Endodermal cell (in vitro differentiated cells): ENCODE data around the gene PLCE1. TPM values are rescaled to one million over a fixed set of nuclear protein-coding genes. Genes with fewer than 3 reads are reported as not detected.

Source experiments
- DNase-seq: peaks from one replicate; pipeline ENCODE4 v3.0.0-alpha.2; 2017
- H3K27ac ChIP-seq: 2 replicates; pipeline ENCODE4 v1.5.1; 2013; ENCODE audit warnings: mild to moderate bottlenecking, low read depth, low read length, moderate library complexity
- H3K27me3 ChIP-seq: 2 replicates; pipeline ENCODE4 v1.6.1; 2013; ENCODE audit warnings: mild to moderate bottlenecking, low read length, moderate library complexity; ENCODE audit not compliant: insufficient read depth, control insufficient read depth, poor library complexity, severe bottlenecking
- H3K36me3 ChIP-seq: 2 replicates; pipeline ENCODE4 v1.7.0; 2013; ENCODE audit warnings: mild to moderate bottlenecking, low read length, moderate library complexity; ENCODE audit not compliant: control insufficient read depth, insufficient read depth
- H3K4me1 ChIP-seq: one replicate; pipeline ENCODE4 v1.7.0; 2013; ENCODE audit warnings: low read length; ENCODE audit not compliant: control insufficient read depth, insufficient read depth
- H3K4me3 ChIP-seq: 2 replicates; pipeline ENCODE4 v1.5.1; 2013; ENCODE audit warnings: mild to moderate bottlenecking, low read length, moderate library complexity
- H3K9ac ChIP-seq: 2 replicates; pipeline ENCODE4 v1.6.1; 2013; ENCODE audit warnings: mild to moderate bottlenecking, low read length, moderate library complexity; ENCODE audit not compliant: poor library complexity, severe bottlenecking; ENCODE audit errors: extremely low read depth
- H3K9me3 ChIP-seq: 2 replicates; pipeline ENCODE4 v1.6.1; 2013; ENCODE audit warnings: mild to moderate bottlenecking, low read length, moderate library complexity; ENCODE audit not compliant: control insufficient read depth
- H3K27ac Mint-ChIP-seq: 2 replicates; pipeline ENCODE4 v1.8.0; 2020; ENCODE audit warnings: mixed read lengths
- H3K27me3 Mint-ChIP-seq: 2 replicates; pipeline ENCODE4 v1.8.0; 2021; ENCODE audit warnings: mild to moderate bottlenecking, mixed read lengths; ENCODE audit not compliant: insufficient read depth
- H3K36me3 Mint-ChIP-seq: 2 replicates; pipeline ENCODE4 v1.8.0; 2020; ENCODE audit warnings: low read depth, mixed read lengths
- H3K4me1 Mint-ChIP-seq: 2 replicates; pipeline ENCODE4 v1.8.0; 2020; ENCODE audit warnings: mixed read lengths
- H3K4me3 Mint-ChIP-seq: 2 replicates; pipeline ENCODE4 v1.8.0; 2020; ENCODE audit warnings: mild to moderate bottlenecking, moderate library complexity, mixed read lengths
- H3K9me3 Mint-ChIP-seq: 2 replicates; pipeline ENCODE4 v1.8.0; 2020; ENCODE audit warnings: mild to moderate bottlenecking, mixed read lengths
- WGBS, 2 experiments: methylation state at CpG; one replicate each; pipeline versions ENCODE4 v1.1.5 to v1.1.7; 2013; ENCODE audit warnings: missing lambda C conversion rate in 2 of 2, mixed read lengths in 1 of 2; ENCODE audit not compliant: insufficient coverage in 1 of 2, insufficient read length in 1 of 2; 5-methylcytosine and 5-hydroxymethylcytosine counted together
- total RNA-seq, 2 donors: library from RNA; stranded (reverse); fragmentation: NEBNext Ultra II Directional in 1 of 2; extraction: Animal tissue kit (Norgen Biotek cat#: 25700) in 1 of 2; gene quantifications; 2 replicates in 1 of 2; 3 replicates in 1 of 2; pipeline ENCODE4 v1.2.1, GENCODE V29; 2021
- TF ChIP-seq, protein P1 (sequence below): fragments of 200-600 bp; sonication (generic); conservative IDR thresholded peaks from 2 replicates; pipeline ENCODE4 v1.5.0; 2021; ENCODE audit warnings: antibody characterized with exemption, mild to moderate bottlenecking

The PLCE1 gene
- total RNA-seq, 2 donors from 2014 or later: 13.1 to 14.3 TPM

GRCh38 chr10:94036766-94037033 is 43.0 kb downstream of the PLCE1 start:
- Mint-ChIP-seq H3K9me3 (no peaks in the 10 kb centered on the region), H3K36me3 (peaks cover 21% of the 10 kb centered on the region), H3K4me3 (no peak overlapping the region), H3K4me1 (peaks cover 8% of the 10 kb centered on the region), H3K27ac (no peak overlapping the region), H3K27me3 (no peaks in the 10 kb centered on the region)
- H3K4me3 ChIP-seq: no peak overlapping the region
- no peak overlapping the region for H3K9ac ChIP-seq
- H3K27me3 ChIP-seq: no peaks in the 10 kb centered on the region
- WGBS, 2 experiments: 76 to 88% methylated on average over 1 of the region's 1 CpG
- peaks cover 35% of the 10 kb centered on the region for H3K36me3 ChIP-seq
- no peak for DNase-seq
- peaks cover 9% of the 10 kb centered on the region for H3K9me3 ChIP-seq
- no peak overlapping the region for H3K27ac ChIP-seq
- no peaks in the 10 kb centered on the region for H3K4me1 ChIP-seq
- TF ChIP-seq, protein P1, sequence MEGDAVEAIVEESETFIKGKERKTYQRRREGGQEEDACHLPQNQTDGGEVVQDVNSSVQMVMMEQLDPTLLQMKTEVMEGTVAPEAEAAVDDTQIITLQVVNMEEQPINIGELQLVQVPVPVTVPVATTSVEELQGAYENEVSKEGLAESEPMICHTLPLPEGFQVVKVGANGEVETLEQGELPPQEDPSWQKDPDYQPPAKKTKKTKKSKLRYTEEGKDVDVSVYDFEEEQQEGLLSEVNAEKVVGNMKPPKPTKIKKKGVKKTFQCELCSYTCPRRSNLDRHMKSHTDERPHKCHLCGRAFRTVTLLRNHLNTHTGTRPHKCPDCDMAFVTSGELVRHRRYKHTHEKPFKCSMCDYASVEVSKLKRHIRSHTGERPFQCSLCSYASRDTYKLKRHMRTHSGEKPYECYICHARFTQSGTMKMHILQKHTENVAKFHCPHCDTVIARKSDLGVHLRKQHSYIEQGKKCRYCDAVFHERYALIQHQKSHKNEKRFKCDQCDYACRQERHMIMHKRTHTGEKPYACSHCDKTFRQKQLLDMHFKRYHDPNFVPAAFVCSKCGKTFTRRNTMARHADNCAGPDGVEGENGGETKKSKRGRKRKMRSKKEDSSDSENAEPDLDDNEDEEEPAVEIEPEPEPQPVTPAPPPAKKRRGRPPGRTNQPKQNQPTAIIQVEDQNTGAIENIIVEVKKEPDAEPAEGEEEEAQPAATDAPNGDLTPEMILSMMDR: no peak

- Histone ChIP-seq H3K4me1 (no peaks in the 10 kb centered on the region), H3K9ac (no peak overlapping the region), H3K4me3 (no peak overlapping the region), H3K27ac (no peak overlapping the region), H3K27me3 (no peaks in the 10 kb centered on the region), H3K9me3 (peaks cover 3% of the 10 kb centered on the region), H3K36me3 (peaks cover 32% of the 10 kb centered on the region)
- Mint-ChIP-seq H3K9me3 (no peaks in the 10 kb centered on the region), H3K4me1 (peaks cover 11% of the 10 kb centered on the region), H3K36me3 (peaks cover 16% of the 10 kb centered on the region), H3K27me3 (no peaks in the 10 kb centered on the region), H3K27ac (no peak overlapping the region), H3K4me3 (no peak overlapping the region)
- TF ChIP-seq, protein P1: no peak
- WGBS, 2 experiments: 88% methylated on average over 2 to 3 of the region's 3 CpGs
- no peak for DNase-seq
Measured at GRCh38 chr10:94037286-94037685, 43.6 kb downstream of the PLCE1 start.

DNA sequence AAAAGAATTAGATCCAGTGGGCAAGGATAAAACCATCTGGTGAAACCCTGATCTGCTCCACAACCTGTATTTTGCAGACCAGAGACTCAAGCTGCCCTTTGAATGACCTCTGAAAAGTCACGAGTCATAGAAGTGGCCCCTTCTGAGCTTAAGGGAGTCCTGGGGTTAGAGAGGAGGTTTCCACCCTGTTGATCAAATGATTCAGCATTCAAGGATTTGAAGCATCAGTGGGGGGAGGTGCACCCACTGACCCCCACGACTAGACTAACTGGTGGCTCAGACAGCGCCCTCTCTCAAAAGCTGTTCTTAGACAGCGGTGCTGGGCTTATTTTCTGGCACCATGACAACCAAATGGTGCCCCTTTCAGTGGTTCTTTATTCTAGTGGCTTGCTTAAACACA is 44.3 kb downstream of the PLCE1 start:
- Mint-ChIP-seq H3K4me3 (no peak overlapping the region), H3K9me3 (no peaks in the 10 kb centered on the region), H3K27me3 (no peaks in the 10 kb centered on the region), H3K4me1 (peaks cover 18% of the 10 kb centered on the region), H3K27ac (no peak overlapping the region), H3K36me3 (peaks cover 13% of the 10 kb centered on the region)
- TF ChIP-seq, protein P1: no peak
- Histone ChIP-seq H3K9ac (no peak overlapping the region), H3K4me1 (peaks cover 3% of the 10 kb centered on the region), H3K36me3 (peaks cover 31% of the 10 kb centered on the region), H3K27ac (no peak overlapping the region), H3K4me3 (no peak overlapping the region), H3K27me3 (no peaks in the 10 kb centered on the region), H3K9me3 (no peaks in the 10 kb centered on the region)
- WGBS, 2 experiments: 60 to 61% methylated on average over 4 of the region's 4 CpGs
- peak; percentile 57 for DNase-seq
